ENCODE measurements around the gene AJUBA. TPM values are rescaled to one million over a fixed set of nuclear protein-coding genes. Genes with fewer than 3 reads are reported as not detected.
"Not testable (repeated sequence)": the region's sequence is repeated elsewhere in the genome, so short reads cannot be mapped to it uniquely, and the experiment has no call there.

The AJUBA gene
- 39.9 TPM for total RNA-seq

DNA sequence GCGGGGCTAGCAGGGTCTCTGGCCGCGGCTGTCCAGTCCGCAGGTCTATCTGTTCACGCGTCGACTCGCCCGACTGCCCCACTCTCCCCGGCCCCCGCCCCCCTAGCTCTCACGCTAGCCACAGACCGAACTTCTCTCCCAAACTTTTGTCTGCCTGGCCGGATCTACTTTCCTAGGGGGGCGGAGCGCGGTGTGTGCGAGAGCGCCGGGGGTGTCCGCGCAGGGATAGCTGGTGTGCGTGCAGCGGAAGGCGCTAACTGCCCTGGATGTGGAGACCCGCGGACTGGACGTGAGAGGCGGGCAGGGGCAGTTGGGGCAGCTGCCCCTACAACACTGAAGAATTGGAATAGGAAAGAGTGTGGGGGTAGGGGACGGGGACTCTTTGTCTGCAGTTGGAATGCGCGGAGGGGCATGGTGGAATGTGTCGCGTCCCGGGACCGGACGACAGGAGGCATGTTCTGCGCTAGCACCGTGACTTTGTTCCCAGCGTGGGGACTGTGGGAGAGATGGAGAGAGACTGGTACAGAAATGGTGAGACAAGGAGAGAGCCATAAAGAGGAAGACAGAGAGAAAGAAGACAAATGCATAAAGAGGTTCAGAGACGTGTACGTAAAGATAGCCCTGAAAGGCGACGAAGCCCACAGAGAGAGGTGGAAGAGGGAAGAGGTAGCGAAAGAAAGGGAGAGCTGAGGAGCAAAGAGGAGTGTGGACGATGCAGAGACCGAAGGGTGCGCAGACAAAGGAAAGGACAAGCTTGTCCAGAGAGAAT is at the start of gene AJUBA:
Gene AJUBA, minus strand, starts transcription at position 75 of the 769 bp plus-strand sequence. CDS start 285 bp downstream, outside the sequence.
- peak; percentile 90 for DNase-seq (ENCODE audit: low spot score)

DNA sequence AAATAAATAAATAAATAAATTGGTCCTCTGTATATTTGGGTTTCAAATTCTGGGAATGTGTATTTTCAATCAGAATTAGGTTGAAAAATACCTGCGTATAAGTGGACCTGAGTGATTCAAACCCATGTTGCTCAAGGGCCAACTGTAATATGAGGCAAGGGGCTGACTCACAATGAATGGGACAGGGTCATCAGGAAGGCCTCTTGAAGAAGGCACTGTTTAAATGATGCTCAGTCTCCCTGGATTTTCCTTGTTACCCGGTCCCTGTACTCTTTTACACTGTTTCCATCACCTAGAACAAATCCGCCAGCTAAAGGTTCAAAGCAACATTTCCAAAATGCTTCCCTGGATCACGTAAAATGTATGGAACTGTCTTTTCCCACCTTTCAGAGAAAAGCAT is 48.6 kb upstream of the AJUBA start:
- DNase-seq (ENCODE audit: low spot score), result no peak

DNA sequence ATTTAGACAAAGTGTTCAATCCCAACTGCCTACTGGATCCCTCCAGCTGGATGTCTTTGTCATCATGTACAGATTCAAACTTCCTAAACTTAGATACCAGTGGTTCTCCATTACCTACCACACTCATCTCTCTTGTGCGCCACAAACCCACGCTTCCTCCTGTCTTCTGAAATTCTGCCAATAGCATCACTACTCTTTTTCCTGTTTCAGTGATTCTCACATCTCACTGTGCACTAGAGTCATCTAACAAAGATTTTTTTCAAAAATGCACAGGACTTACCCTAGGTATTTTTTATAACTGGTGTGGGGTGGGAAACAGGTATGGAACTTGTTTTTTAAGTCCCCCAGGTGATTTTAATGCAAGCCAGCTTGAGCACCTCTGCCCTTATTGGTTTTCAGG is 46.4 kb upstream of the AJUBA start:
- DNase-seq (ENCODE audit: low spot score), result no peak

DNA sequence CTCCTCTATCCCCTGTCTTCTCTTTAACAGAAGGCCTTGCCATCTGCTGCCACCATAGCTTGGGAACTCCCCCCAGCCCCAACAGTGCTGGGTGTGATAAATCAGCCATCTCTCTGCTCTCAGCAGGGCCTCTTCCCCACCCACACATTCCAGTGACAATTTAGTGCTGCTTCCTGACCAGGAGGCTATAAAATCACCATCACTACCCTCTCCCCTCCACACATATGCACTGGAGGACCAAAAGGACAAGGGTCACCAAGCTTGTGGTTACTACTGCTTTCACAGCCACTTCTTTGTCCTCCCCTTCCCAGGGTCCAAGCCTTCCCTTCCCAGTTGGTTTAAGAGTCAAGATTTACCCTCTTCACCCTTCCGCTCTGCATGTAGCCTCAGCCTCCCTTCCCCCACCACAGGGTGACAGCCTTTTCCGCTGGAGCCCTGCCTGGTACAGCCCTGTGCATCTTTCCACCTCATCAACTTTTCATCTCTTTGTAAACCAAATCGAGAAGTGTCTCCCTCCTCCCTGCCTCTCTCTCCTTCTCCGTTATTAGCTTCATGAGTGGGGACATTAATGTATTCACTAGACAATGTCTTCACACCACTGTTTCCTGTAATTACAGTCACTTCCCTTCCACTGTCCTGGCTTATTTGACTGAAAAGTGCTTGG is 42.9 kb upstream of the AJUBA start:
- DNase-seq (ENCODE audit: low spot score), result no peak

DNA sequence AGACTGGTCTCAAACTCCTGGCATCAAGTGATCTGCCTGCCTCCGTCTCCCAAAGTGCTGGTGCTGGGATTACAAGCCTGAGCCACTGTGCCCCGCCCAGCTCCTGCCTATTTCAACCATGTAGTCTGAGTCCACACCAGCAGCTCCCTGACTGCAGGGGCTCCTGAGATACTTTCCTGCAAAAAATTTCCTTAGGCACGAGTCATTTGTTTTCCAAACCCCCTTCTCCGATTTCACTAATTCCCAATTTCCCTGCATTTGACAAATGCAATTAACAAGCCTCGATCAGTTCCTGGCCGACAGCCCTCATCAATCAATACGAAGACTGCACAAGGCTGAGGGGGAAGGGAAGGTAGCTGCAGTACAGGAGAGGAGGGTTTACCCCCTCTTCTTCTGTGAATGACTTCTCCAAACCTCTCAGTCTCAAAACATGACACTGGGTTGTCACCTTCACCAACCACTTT is 42.3 kb upstream of the AJUBA start:
- DNase-seq (ENCODE audit: low spot score), result no peak

DNA sequence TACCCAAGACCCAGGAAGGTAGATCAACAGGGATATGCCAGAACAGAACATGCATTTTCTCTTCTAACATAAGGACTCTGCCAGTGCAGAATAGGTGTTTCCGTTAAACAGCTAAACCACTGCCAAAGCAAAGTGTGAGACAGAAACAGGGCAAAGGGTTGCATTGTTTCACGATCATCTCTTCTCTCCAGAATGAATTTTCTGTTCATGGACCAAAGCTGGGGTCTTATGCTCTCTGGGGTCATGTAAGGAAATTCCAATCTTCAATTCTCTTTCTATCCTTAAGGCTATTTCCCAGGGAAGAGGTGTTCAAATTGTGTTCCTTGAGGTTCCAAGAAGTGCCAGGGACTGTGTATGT is 41.4 kb upstream of the AJUBA start:
- DNase-seq (ENCODE audit: low spot score), result no peak

DNA sequence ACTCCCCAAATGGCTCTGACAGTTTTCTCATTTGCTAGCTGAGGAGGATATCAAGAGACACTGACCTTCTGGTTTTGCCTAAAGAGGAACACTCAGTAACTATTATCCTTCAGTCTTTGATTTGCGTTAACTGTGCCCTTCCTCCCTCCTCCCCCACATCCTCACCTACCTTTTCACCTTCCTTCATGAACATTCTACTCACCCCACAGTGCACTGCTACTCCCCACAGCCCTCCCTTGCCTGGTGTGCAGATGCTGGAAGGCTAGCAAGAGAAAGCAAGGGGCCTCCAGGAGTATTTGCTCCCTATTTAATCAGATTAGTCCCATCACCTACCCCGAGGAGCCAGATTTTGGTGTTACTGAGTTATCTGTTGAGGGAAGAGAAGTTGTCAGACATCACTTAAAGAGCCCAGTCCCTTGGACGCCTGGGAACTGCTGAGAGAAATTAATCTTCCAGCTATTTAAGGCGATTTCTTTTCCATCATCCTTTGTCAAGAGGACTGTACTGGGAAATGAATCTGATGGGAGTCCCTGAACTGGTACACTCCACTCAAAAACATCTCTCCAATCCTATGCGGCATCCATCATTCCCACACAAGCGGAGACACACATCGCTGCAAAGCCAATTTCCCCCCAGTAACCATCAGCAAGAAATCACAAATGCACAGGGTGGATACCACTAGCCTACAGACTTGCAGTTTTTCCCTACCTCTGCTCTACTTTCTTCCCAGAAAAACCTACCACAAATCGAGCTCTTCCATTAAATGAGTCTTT is 40.9 kb upstream of the AJUBA start:
- no peak for DNase-seq (ENCODE audit: low spot score)

DNA sequence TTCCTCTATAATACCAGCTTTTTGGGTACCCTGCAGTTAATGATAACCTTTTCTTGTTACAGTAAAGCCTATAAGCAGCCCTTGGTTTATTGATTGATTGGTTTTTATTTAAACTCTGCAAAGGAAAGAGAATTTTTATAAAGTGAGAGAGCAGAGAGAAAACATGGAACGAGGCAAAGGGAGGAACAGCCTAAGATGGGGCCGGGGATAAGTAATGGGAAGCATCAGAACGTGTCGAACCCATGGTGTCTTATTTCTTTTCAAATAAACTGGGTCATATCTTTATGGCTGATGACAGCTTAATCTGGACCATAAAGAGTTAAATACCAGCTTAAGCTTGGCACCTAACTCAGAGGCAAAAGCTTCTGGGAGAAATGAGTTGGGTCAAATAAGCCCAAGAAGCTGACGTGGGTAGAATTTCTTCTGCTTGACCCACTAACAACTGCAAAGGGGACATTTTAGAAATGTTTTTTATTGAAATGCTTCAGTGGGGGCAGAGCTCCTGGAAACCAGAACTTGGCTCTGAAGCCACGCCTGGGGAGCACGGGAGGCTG is 39.6 kb upstream of the AJUBA start:
- DNase-seq (ENCODE audit: low spot score), result no peak

DNA sequence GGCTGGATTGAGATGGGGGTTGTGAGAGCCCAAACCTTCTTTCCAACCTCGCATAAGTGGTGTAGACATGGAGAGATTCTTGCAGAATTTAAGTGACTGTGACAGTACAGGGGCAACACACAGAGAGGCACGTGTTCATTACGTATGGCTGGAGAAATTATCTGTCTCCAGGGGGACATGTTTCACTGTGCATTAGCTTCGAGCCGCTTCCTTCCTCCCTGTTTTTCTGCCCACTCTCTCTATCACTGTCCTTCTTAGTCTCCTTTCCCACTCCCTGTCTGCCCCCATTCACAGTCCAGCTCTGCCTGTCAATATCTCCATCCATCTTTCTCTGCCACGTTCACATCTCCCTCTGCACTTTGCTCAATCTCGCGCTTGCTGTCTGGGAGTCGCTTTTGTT is 39.1 kb upstream of the AJUBA start:
- no peak for DNase-seq (ENCODE audit: low spot score)

DNA sequence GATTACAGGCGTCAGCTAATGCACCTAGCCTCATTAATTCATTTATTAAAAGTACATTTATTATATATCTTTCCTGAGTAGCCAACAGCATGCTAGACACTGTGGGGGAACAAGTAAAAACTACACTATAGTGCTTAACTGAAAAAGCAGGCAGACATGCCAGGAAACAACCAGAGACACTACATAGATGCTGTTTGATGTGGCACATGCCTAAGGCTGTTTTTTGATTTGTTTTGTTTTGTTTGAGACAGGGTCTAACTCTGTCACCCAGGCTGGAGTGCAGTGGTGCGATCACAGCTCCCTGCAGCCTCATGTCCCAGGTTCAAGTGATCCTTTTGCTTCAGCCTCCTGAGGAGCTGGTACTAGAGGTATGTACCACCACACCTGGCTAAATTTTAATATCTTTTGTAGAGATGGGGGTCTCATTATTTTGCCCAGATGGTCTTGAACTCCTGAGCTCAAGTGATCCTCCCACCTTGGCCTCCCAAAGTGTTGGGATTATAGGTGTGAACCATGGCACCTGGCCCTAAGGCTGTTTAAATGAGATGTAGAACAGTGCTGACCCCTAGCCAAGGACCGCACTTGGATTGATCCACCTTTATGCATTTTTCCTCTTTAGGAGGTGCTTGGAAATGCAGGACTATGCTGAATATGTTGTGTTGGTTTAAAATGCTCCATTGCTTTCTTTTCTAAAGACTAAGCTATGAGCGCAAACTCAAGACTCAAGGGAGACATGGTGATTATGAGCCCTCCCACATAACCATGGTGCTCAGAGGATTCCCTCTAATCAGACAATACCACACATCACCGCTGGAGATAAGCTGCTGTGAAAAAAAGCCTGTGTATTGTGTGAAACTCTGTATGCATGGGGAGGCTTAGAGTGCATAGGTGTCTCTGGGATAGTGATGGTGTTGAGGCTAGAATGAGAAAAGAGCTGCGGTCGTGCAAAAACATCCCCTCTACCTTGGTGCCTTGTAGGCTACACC is 38.1 kb upstream of the AJUBA start:
- no peak for DNase-seq (ENCODE audit: low spot score)

DNA sequence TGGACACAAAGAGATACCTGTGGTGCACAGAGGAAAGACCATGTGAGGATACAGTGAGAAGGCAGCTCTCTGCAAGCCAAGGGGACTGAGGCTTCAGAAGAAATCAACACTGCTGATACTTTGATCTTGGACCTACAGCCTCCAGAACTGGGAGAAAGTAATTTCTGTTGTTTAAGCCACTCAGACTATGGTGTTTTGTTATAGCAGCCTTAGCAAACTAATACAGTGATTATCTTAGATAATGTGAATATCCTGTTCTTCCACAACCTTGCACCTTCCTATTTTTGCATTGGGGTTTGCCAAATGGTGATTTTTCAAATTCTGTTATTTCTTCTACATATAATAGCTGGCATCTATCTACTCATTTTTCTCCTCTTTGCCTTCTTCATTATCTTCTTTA is 35.8 kb upstream of the AJUBA start:
- DNase-seq (ENCODE audit: low spot score), result no peak

DNA sequence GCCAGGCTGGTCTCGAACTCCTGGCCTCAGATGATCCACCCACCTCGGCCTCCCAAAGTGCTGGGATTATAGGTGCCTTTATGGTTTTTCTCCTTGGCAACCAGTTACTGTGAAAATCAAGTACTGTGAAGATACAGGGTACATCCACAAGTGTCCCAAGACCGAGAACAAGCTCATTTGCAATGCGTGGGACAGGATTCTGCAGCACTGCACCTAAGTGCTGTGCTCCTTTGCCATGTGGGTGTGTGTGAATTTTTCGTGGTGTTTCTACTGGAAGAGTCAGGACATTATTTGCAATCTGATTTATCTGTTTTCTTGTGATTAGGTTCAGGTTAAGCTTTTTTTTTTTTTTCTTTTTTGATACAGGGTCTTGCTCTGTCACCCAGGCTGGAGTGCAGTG is 34.7 kb upstream of the AJUBA start:
- no peak for DNase-seq (ENCODE audit: low spot score)

DNA sequence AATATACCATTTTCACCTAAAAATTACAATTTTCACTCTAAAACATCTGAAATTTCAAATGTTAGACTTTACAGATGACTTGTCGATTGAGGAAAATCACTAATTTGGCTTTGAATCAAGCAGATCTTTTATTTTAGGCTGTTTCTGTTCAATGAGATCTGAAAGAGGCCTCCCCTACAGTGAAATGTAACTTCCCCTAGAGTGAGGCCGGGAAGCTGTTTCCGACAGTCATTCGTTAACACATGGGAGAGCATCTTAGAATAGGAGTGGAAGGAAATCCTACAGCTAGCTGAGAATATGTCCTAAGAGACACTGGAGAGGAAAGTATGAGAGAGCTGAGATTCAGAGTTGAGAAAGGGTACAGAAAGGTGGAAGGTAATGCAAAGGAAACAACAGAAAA is 33.3 kb upstream of the AJUBA start:
- DNase-seq (ENCODE audit: low spot score), result no peak

DNA sequence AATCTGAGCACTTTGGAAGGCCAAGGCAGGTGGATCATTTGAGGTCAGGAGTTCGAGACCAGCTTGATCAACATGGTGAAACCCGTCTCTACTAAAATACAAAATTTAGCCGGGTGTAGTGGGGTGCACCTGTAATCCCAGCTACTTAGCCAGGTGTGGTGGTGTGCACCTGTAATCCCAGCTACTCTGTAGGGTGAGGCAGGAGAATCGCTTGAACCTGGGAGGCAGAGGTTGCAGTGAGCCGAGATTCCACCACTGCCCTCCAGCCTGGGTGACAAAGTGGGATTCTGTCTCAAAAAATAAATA is 31.4 kb upstream of the AJUBA start:
- not testable (repeated sequence) for DNase-seq (ENCODE audit: low spot score)

DNA sequence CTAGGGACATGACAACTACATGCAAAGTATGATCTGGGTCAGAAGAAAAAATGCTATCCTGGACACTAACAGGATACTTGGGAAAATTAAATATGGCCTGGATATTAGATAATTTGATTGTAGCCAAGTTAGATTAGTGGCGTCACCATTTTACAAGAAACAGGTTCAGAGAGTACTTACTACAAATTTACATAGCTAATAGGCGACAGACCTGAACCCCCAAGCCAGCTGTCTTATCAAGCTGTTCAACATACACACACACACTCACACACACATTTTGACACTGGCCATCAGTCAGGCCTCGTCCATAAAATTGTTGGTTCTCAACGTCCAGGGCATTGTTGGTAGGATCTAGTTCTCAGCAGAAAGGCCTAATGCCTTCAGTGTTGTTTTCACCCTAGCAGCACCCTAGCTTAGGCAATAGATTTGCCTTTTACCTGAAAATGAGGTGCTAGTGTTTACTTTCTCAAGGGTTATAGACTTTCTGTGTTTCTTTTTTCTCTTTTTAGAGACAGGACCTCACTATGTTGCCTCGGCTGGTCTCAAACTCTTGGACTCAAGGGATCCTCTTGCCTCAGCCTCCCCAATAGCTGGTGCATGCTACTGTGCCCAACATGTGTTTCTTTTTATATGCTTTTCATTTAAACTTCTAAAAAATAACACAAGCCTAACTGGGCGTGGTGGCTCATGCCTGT is 30.9 kb upstream of the AJUBA start:
- no peak for DNase-seq (ENCODE audit: low spot score)

DNA sequence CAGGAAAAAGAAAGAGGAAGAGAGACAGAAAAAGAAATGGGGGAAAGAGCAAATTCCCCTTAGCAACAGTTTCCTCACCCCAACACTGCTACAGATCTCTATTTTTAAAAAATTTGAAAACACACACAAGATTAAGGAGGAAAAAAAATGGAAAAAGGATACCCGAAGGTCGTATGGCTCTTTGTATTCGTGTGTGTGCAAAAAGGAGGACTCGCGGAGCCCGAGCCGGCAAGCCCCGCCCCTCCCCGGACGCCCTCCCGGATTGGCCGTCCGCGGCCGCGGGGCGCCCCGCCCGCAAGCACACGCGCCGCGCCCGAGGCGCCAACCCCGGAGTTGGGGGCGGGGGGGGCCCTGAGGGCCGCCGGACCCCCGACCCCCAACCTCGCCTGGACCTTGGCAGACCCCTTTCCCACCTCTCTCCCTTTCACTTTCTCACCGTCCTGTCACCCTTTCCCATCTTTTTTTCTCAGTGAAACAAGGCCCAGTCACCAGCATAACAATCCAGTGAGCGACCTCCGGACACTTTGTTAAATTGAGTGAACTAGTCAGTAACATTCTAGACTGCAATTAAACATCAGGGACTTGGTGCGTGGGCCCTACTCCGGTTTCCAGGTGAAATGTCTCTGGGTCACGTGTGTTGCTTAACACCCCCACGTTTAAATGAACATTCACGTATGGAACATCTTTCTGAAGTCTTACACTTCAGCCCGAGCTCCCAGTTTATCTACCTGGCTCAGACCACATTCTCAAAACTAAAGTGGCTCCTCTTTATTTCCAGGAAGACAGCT is 27.8 kb upstream of the AJUBA start, which contains the start of gene C14orf93:
Gene C14orf93, minus strand, starts transcription at position 205 of the 788 bp plus-strand sequence. CDS start 11,120 bp downstream, outside the sequence.
- peak; percentile 86 for DNase-seq (ENCODE audit: low spot score)

DNA sequence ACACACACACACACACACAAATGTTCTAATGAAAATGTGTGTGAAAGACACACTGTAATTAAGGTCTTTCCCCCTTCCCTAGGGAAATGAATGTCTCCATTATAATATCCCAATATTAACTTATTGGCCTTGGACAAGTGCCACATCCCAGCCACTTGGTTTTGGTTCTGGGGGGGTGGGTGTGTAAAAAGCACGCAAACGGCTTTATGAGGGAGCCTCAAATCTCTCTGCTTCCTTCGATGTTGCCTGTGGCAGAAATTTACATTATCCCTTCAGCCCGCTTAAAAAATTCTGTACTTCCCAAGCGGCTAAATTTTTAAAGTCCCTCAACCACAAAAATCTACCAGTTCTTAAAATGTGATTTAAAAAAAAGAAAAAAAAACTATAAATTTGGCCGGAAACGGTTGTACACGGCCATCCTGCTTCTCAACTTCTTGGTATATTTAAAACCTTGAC is 27.2 kb upstream of the AJUBA start:
- DNase-seq (ENCODE audit: low spot score), result no peak

DNA sequence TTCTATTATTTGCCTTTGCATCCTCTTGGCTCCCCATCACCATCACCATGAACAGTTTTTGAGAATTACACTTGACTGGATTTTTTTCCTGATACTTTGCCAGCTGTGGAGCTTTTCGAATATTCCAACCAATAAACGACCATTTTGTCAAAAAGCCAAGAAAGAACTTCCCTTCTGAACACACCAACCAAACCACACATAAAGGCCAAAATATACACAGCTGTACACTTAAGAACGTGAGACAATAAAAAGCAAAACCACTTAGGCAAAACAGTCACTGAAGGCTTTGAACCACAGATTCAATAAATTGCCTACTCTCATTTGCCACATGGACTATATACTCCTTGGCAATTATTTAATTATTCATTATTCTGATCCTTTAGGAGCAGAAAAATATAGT is 26.5 kb upstream of the AJUBA start:
- DNase-seq (ENCODE audit: low spot score), result no peak

DNA sequence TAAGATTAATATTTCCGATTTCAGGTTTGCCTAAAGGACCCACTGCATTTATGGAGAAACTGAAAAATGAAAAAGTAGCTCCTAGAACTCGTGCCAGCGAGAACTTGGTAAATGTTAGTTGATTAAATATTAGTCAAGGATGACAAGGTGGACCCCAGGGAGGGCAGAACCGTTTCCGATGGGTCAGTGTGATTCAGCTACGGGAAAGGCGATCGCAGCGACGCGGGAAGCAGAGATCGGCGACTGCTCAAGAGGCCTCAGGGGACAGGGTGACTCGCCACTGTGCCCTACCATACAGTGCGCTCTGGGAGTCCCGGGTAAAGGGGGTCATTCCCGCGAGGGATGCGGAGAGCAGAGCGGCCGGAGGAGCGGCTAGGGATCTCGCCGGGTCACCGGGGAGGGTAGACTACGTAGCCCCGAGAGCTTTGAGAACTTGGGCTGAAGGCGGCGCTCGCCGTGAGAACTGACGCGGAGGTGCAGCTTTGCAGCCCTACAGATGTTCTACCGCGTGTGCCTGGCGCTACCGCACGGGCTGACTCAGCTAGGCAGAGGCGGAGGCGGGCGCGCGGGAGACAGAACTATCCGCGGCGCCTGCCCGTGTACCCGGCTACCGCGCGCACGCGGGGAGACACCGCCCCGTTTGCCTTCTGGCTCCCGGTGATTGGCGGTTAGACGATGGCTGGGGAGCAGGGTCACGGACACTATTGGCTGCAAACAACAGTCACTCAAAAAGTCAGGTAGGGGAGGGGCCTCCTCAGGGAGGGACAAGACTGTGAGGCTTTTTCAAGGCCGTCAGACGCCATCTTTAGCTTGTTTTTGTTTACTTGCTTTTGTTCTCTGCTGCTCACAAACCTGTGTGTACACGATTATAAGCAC is 24.4 kb upstream of the AJUBA start:
- DNase-seq (ENCODE audit: low spot score), result peak; percentile 98
